PC-3 (cell line): Measurements from ENCODE around the gene SDK1. TPM values are rescaled to one million over a fixed set of nuclear protein-coding genes. Genes with fewer than 3 reads are reported as not detected.

Experiments
- ATAC-seq: fragments of 200-7000 bp; cut with Tn5 transposase; 2 replicates; pipeline ENCODE4 v1.9.1; 2020; ENCODE audit warnings: mild to moderate bottlenecking, moderate library complexity
- BruUV-seq: library from RNA; stranded (reverse); fragments of 400-500 nt; replicated peaks from 2 replicates; lab custom pipeline; 2021; lab: Mats Ljungman, UMichigan
- CTCF ChIA-PET: fragments of 300-600 bp; sonication (Branson Sonifier 250); formaldehyde crosslinking; loops from one replicate; lab custom pipeline; 2022; ENCODE audit warnings: antibody characterized with exemption; lab: Charles Lee
- POLR2A ChIA-PET: fragments of 300-600 bp; sonication (Branson Sonifier 250); formaldehyde crosslinking; loops from one replicate; lab custom pipeline; 2022; ENCODE audit warnings: antibody characterized with exemption; ENCODE audit not compliant: unreplicated experiment; lab: Charles Lee
- DNase-seq: peaks from one replicate; pipeline ENCODE4 v3.0.0-alpha.2; 2015
- H2AFZ ChIP-seq: fragments of 300-600 bp; sonication (generic); 2 replicates; pipeline ENCODE4 v1.6.0; 2016; ENCODE audit warnings: antibody characterized with exemption, low read length
- H3F3A ChIP-seq: fragments of 300-600 bp; sonication (generic); one replicate; pipeline ENCODE4 v1.6.0; 2017; ENCODE audit warnings: antibody characterized with exemption, low read length, control low read depth, mild to moderate bottlenecking; ENCODE audit not compliant: unreplicated experiment
- H3K27ac ChIP-seq: fragments of 300-600 bp; sonication (generic); 2 replicates; pipeline ENCODE4 v1.5.1; 2016; ENCODE audit warnings: mild to moderate bottlenecking, low read length
- H3K27me3 ChIP-seq: fragments of 300-600 bp; sonication (generic); 2 replicates; pipeline ENCODE4 v1.6.1; 2016; ENCODE audit warnings: low read length, mixed read lengths
- H3K36me3 ChIP-seq: fragments of 300-600 bp; sonication (generic); 2 replicates; pipeline ENCODE4 v1.6.1; 2016; ENCODE audit warnings: low read depth, mixed run types, low read length, mixed read lengths
- H3K4me1 ChIP-seq: fragments of 300-600 bp; sonication (generic); 2 replicates; pipeline ENCODE4 v1.5.1; 2016; ENCODE audit warnings: low read length; ENCODE audit not compliant: insufficient read depth
- H3K4me2 ChIP-seq: fragments of 300-600 bp; sonication (generic); 2 replicates; pipeline ENCODE4 v1.6.0; 2016; ENCODE audit warnings: low read length
- H3K4me3 ChIP-seq: fragments of 300-600 bp; sonication (generic); 2 replicates; pipeline ENCODE4 v1.5.1; 2016; ENCODE audit warnings: mild to moderate bottlenecking, low read length, mixed read lengths
- H3K79me2 ChIP-seq: fragments of 300-600 bp; sonication (generic); 2 replicates; pipeline ENCODE4 v1.6.1; 2017; ENCODE audit warnings: low read length, mixed read lengths
- H3K9ac ChIP-seq: fragments of 300-600 bp; sonication (generic); 2 replicates; pipeline ENCODE4 v1.6.0; 2016; ENCODE audit warnings: mild to moderate bottlenecking, low read length
- H3K9me2 ChIP-seq: fragments of 300-600 bp; sonication (generic); replicated peaks from 2 replicates; pipeline ENCODE4 v1.6.1; 2016; ENCODE audit warnings: mixed run types, low read length, mixed read lengths
- H3K9me3 ChIP-seq: fragments of 300-600 bp; sonication (generic); 2 replicates; pipeline ENCODE4 v1.6.1; 2016; ENCODE audit warnings: low read length, mixed read lengths
- H4K20me1 ChIP-seq: fragments of 300-600 bp; sonication (generic); 2 replicates; pipeline ENCODE4 v1.6.1; 2016; ENCODE audit warnings: low read length, mixed read lengths
- CTCF ChIP-seq: fragments of 300-600 bp; sonication (generic); conservative IDR thresholded peaks from 2 replicates; pipeline ENCODE4 v1.5.1; 2017; ENCODE audit warnings: antibody characterized with exemption, low read depth, mild to moderate bottlenecking, low read length
- EZH2 ChIP-seq: fragments of 300-600 bp; sonication (generic); IDR thresholded peaks from one replicate; pipeline ENCODE4 v1.6.1; 2017; ENCODE audit warnings: antibody characterized with exemption, mild to moderate bottlenecking, low read length; ENCODE audit not compliant: unreplicated experiment
- EZH2phosphoT487 ChIP-seq: fragments of 300-600 bp; sonication (generic); IDR thresholded peaks from 2 replicates; pipeline ENCODE4 v1.6.1; 2018; ENCODE audit warnings: mild to moderate bottlenecking, antibody characterized with exemption, low read length, borderline replicate concordance
- intact Hi-C: fragments of 100-400 bp; cut with micrococcal nuclease; formaldehyde crosslinking; loops from 2 replicates; pipeline ENCODE4 v1.9.0; 2023
- total RNA-seq: library from RNA; depleted of rRNA; stranded (reverse); fragments of >200 nt; gene quantifications from 2 replicates; pipeline ENCODE4 v1.2.3, GENCODE V29; 2014

The SDK1 gene
- total RNA-seq, 1 experiment from 2014 or later, result 2.8 TPM

- BruUV-seq, result no TSS peak
- no peak for DNase-seq
These were observed 217.5 kb downstream of the SDK1 start for GRCh38 chr7:3518546-3518945.

GRCh38 chr7:3520206-3520605, 219.2 kb downstream of the SDK1 start:
- Histone ChIP-seq H3K4me1 (no peaks in the 10 kb centered on the region), H3K27ac (no peak overlapping the region), H3K9me3 (no peaks in the 10 kb centered on the region), H3K4me2 (no peak overlapping the region), H3K9ac (no peak overlapping the region), H3K79me2 (no peaks in the 10 kb centered on the region), H3F3A (no peaks in the 10 kb centered on the region), H3K27me3 (no peaks in the 10 kb centered on the region), H4K20me1 (no peaks in the 10 kb centered on the region), H3K9me2 (no peaks in the 10 kb centered on the region), H3K36me3 (no peaks in the 10 kb centered on the region), H2AFZ (no peak overlapping the region), H3K4me3 (no peak overlapping the region)
- ChIA-PET CTCF (no interaction called here), POLR2A (no interaction called here)
- no peak for DNase-seq
- intact Hi-C loops, result no loop called here
- no peak for TF ChIP-seq EZH2
- TF ChIP-seq EZH2phosphoT487, result no peak
- no peak for TF ChIP-seq CTCF
- no peak for ATAC-seq
- no TSS peak for BruUV-seq

More at GRCh38 chr7:3518546-3518945, 217.5 kb downstream of the SDK1 start:
- no peaks in the 10 kb centered on the region for H3K9me3 ChIP-seq
- intact Hi-C loops, result no loop called here
- H3K9me2 ChIP-seq, result no peaks in the 10 kb centered on the region
- no peaks in the 10 kb centered on the region for H4K20me1 ChIP-seq
- H3K27ac ChIP-seq, result no peak overlapping the region
- H3K79me2 ChIP-seq, result no peaks in the 10 kb centered on the region
- no peak for ATAC-seq
- POLR2A ChIA-PET, result no interaction called here
- H3K4me3 ChIP-seq, result no peak overlapping the region
- H3F3A ChIP-seq, result no peaks in the 10 kb centered on the region
- no peaks in the 10 kb centered on the region for H3K27me3 ChIP-seq
- H3K9ac ChIP-seq, result no peak overlapping the region
- TF ChIP-seq EZH2phosphoT487 (no peak), EZH2 (no peak), CTCF (no peak)
- H3K4me1 ChIP-seq, result no peaks in the 10 kb centered on the region
- H3K36me3 ChIP-seq, result no peaks in the 10 kb centered on the region
- H3K4me2 ChIP-seq, result no peak overlapping the region
- H2AFZ ChIP-seq, result no peak overlapping the region
- CTCF ChIA-PET, result no interaction called here

GRCh38 chr7:3527496-3528124, 226.6 kb downstream of the SDK1 start:
- Histone ChIP-seq H3K4me2 (no peak overlapping the region), H3K79me2 (no peaks in the 10 kb centered on the region), H3K4me1 (no peaks in the 10 kb centered on the region), H3K36me3 (no peaks in the 10 kb centered on the region), H3K4me3 (no peak overlapping the region), H3K27ac (no peak overlapping the region), H3K9me3 (no peaks in the 10 kb centered on the region), H3K27me3 (no peaks in the 10 kb centered on the region), H3F3A (no peaks in the 10 kb centered on the region), H3K9me2 (no peaks in the 10 kb centered on the region), H4K20me1 (no peaks in the 10 kb centered on the region), H2AFZ (no peak overlapping the region), H3K9ac (no peak overlapping the region)
- CTCF ChIA-PET, result no interaction called here
- no peak for TF ChIP-seq EZH2phosphoT487
- TF ChIP-seq CTCF, result no peak
- TF ChIP-seq EZH2, result no peak
- DNase-seq, result no peak
- BruUV-seq, result no TSS peak
- POLR2A ChIA-PET, result no interaction called here
- ATAC-seq, result no peak
- intact Hi-C loops, result no loop called here
